KMS-11 (cell line): ENCODE results near the gene UBE2E2.

ENCODE experiments used
- H2AFZ ChIP-seq: fragments of 200-600 bp; sonication (generic); 2 replicates; pipeline ENCODE4 v1.6.1; 2016; ENCODE audit warnings: antibody characterized with exemption, mixed run types, low read depth
- H3K27ac ChIP-seq: fragments of 200-600 bp; sonication (generic); 2 replicates; pipeline ENCODE4 v1.6.1; 2016; ENCODE audit warnings: mild to moderate bottlenecking, mixed run types
- H3K27me3 ChIP-seq: fragments of 200-600 bp; sonication (generic); 2 replicates; pipeline ENCODE4 v1.6.1; 2017; ENCODE audit warnings: mild to moderate bottlenecking, low read depth, mixed run types, moderate library complexity; ENCODE audit not compliant: insufficient read depth
- H3K36me3 ChIP-seq: fragments of 200-600 bp; sonication (generic); 2 replicates; pipeline ENCODE4 v1.6.1; 2017; ENCODE audit warnings: mild to moderate bottlenecking, mixed run types; ENCODE audit not compliant: insufficient read depth
- H3K4me1 ChIP-seq: fragments of 200-600 bp; sonication (generic); 2 replicates; pipeline ENCODE4 v1.6.1; 2016; ENCODE audit warnings: mild to moderate bottlenecking, low read depth, mixed run types; ENCODE audit not compliant: poor library complexity, severe bottlenecking
- H3K4me2 ChIP-seq: fragments of 200-600 bp; sonication (generic); 2 replicates; pipeline ENCODE4 v1.7.0; 2016; ENCODE audit warnings: mild to moderate bottlenecking, mixed run types
- H3K4me3 ChIP-seq: fragments of 200-600 bp; sonication (generic); IDR thresholded peaks from 2 replicates; pipeline ENCODE4 v1.6.1; 2017; ENCODE audit warnings: low read depth, low read length, mixed read lengths; ENCODE audit not compliant: insufficient read depth
- H3K79me2 ChIP-seq: fragments of 200-600 bp; sonication (generic); 2 replicates; pipeline ENCODE4 v1.6.1; 2016; ENCODE audit warnings: low read depth, mixed run types; ENCODE audit not compliant: insufficient read depth
- H3K9ac ChIP-seq: fragments of 200-600 bp; sonication (generic); 2 replicates; pipeline ENCODE4 v1.6.1; 2016; ENCODE audit warnings: mild to moderate bottlenecking, mixed run types
- H4K20me1 ChIP-seq: fragments of 200-600 bp; sonication (generic); 2 replicates; pipeline ENCODE4 v1.6.1; 2016; ENCODE audit warnings: mild to moderate bottlenecking, mixed run types; ENCODE audit not compliant: insufficient read depth
- TF ChIP-seq, protein P1 (sequence below): fragments of 200-600 bp; sonication (generic); conservative IDR thresholded peaks from 2 replicates; pipeline ENCODE4 v1.6.1; 2017; ENCODE audit warnings: low read depth, mild to moderate bottlenecking, antibody characterized with exemption, low read length, moderate library complexity, mixed read lengths

The UBE2E2 gene

DNA sequence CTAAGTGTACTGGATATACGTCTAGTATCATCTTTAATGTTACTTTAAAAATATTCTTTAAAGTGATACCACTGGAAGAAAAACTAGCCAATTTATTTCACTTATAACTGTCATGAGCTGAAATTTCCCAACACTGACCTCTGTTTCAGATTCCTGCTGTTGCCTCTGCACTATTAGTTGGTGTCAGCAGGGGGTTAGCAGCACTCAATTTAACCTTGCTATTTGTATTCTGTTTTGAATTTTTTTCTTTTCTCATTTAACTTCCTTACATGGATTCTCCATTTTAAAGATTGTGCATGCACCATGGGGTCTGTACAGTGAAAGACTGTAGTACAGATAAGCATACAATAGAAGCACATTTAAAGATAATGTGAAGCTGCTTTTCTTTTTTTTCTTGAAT lies 169.2 kb downstream of the UBE2E2 start:
- H3K27me3 ChIP-seq: no peaks in the 10 kb centered on the region
- H3K4me2 ChIP-seq: no peak overlapping the region
- H3K27ac ChIP-seq: no peak overlapping the region
- H2AFZ ChIP-seq: no peak overlapping the region
- no peak overlapping the region for H3K4me3 ChIP-seq
- no peaks in the 10 kb centered on the region for H4K20me1 ChIP-seq
- no peaks in the 10 kb centered on the region for H3K36me3 ChIP-seq
- peaks cover 3% of the 10 kb centered on the region; the same call in 1 of the 2 replicates for H3K79me2 ChIP-seq
- no peak overlapping the region for H3K9ac ChIP-seq
- H3K4me1 ChIP-seq: peaks cover 4% of the 10 kb centered on the region
- TF ChIP-seq, protein P1, sequence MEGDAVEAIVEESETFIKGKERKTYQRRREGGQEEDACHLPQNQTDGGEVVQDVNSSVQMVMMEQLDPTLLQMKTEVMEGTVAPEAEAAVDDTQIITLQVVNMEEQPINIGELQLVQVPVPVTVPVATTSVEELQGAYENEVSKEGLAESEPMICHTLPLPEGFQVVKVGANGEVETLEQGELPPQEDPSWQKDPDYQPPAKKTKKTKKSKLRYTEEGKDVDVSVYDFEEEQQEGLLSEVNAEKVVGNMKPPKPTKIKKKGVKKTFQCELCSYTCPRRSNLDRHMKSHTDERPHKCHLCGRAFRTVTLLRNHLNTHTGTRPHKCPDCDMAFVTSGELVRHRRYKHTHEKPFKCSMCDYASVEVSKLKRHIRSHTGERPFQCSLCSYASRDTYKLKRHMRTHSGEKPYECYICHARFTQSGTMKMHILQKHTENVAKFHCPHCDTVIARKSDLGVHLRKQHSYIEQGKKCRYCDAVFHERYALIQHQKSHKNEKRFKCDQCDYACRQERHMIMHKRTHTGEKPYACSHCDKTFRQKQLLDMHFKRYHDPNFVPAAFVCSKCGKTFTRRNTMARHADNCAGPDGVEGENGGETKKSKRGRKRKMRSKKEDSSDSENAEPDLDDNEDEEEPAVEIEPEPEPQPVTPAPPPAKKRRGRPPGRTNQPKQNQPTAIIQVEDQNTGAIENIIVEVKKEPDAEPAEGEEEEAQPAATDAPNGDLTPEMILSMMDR: no peak

DNA sequence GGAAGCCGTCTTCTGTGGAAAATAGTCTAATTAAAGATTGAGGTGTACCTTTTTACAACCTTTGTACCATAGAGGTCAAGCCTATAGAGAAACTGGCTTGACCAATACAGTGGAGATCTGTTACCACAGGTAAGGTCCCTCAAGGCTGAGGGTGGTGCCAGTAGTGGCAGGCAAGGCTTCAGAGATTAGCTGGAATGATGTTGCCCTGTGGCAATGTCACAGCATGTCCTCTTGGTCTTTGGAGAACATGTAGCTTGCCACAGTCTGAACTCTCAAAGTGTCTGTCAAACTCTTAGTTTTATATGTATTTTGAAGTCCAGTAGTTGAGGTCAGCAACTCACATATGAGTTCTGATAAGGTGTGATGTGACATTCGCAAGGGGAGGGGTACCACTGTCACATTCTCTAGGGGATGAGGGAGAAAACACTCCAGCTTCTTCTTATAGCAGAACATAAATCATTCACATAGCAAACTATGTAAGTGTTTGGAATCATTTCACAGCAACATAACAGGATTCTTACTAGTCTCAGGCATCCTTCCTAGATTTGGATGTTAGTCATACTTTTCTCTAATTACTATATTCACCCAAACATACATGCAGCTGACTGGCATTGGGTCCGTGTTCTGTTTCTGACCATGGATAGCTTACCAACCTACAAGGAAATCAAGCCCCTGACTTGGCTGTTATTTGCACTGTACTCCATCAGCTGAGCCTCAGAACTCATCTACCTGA lies 173.6 kb downstream of the UBE2E2 start:
- Histone ChIP-seq H2AFZ (no peak overlapping the region), H3K9ac (no peak overlapping the region), H3K4me2 (no peak overlapping the region), H3K36me3 (no peaks in the 10 kb centered on the region), H3K4me3 (no peak overlapping the region), H4K20me1 (no peaks in the 10 kb centered on the region), H3K79me2 (peaks cover 7% of the 10 kb centered on the region; the same call in 1 of the 2 replicates), H3K27ac (no peak overlapping the region), H3K27me3 (no peaks in the 10 kb centered on the region), H3K4me1 (peaks cover 20% of the 10 kb centered on the region)
- TF ChIP-seq, protein P1: no peak

DNA sequence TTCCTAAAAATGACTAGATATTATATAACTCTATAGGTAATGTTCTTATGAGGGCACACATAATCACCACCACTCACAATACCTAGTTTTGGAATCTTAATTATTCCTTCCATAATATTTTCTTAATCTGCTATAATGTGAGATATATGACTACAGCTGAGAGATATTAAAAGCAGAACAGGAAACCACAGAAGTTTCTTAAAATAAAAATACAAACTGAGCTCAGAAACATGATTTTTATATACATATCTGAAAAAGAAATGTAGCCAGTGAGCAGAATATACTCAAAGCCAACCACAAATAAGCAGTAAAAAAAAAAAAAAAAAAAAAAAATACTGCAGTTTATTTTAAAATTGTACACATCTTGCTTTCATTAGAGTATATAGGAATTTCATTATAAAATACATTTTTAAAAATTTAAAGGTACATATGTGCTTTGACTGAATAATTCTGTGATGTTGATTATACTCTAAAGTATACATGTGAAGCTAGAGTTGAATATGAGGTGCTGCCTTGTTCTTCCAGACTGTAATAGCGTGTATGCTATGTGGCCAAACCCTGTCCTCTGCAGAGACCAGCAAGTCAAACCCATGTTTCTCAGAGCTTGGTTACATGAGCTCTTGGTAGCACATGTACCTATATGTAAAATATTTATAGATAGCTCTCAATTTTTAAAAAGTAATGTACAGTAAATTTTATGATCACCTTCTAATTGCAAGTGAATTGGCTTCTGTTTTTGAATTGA lies 175.0 kb downstream of the UBE2E2 start:
- peaks cover 20% of the 10 kb centered on the region for H3K4me1 ChIP-seq
- no peaks in the 10 kb centered on the region for H3K27me3 ChIP-seq
- no peak overlapping the region for H3K4me3 ChIP-seq
- no peaks in the 10 kb centered on the region for H4K20me1 ChIP-seq
- TF ChIP-seq, protein P1: no peak
- H3K27ac ChIP-seq: no peak overlapping the region
- H3K4me2 ChIP-seq: no peak overlapping the region
- peaks cover 7% of the 10 kb centered on the region; the same call in 1 of the 2 replicates for H3K79me2 ChIP-seq
- H2AFZ ChIP-seq: no peak overlapping the region
- no peaks in the 10 kb centered on the region for H3K36me3 ChIP-seq
- H3K9ac ChIP-seq: no peak overlapping the region

DNA sequence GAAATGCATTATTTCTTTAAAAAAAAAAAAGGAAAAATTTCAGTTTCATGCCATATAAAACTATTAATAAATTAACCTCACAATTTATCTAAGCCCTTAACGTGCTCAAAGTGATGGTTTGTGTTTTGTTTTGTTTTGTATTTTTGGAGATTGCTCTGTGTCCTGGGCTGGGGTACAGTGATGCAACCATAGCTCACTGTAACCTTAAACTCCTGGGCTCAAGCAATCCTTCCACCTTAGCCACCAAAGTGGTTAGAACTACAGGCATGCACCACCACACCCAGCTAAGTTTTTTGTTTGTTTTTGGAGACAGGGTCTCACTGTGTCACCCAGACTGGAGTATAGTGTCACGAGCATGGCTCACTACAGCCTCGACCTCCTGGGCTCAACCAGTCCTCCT lies 180.7 kb downstream of the UBE2E2 start:
- Histone ChIP-seq H2AFZ (no peak overlapping the region), H3K9ac (no peak overlapping the region), H3K4me2 (no peak overlapping the region), H3K4me1 (peaks cover 32% of the 10 kb centered on the region), H3K79me2 (peaks cover 6% of the 10 kb centered on the region; the same call in 1 of the 2 replicates), H4K20me1 (no peaks in the 10 kb centered on the region), H3K27ac (no peak overlapping the region), H3K36me3 (no peaks in the 10 kb centered on the region), H3K4me3 (no peak overlapping the region), H3K27me3 (no peaks in the 10 kb centered on the region)
- TF ChIP-seq, protein P1: no peak
